AG10803 (cell line): ENCODE data around the gene IPCEF1.

Experiments
- DNase-seq: peaks from one replicate; pipeline ENCODE4 v3.0.0; 2010; ENCODE audit warnings: low read depth
- H3K4me3 ChIP-seq: 2 replicates; pipeline ENCODE4 v1.5.1; 2011; ENCODE audit warnings: mild to moderate bottlenecking, low read length, control low read depth
- TF ChIP-seq, protein P1 (sequence below): conservative IDR thresholded peaks from 2 replicates; pipeline ENCODE4 v1.5.1; 2011; ENCODE audit warnings: mild to moderate bottlenecking, low read length, control low read depth, inconsistent platforms

IPCEF1 gene, protein sequence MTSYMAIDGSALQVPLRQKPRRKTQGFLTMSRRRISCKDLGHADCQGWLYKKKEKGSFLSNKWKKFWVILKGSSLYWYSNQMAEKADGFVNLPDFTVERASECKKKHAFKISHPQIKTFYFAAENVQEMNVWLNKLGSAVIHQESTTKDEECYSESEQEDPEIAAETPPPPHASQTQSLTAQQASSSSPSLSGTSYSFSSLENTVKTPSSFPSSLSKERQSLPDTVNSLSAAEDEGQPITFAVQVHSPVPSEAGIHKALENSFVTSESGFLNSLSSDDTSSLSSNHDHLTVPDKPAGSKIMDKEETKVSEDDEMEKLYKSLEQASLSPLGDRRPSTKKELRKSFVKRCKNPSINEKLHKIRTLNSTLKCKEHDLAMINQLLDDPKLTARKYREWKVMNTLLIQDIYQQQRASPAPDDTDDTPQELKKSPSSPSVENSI

DNA sequence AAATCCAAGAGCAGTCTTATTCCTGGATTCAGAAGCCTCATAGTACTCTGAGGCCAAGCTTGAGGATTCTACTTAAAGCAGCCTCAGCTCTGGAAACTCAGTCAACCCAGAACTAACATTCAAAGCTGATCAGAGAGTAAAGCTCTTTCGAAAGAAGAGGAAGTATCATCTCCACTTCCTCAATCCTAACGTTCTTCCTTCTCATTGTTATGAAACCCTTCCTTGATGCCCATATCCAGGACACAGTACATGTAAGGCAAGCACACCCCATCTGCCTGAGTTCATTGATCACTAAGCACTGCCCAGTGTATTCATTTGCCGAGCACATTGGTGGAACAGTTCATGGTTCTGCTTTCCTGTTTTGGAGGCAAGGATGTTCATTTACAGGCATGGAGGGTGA, at the start of gene IPCEF1:
TSS of gene IPCEF1 (minus strand) at position 114 of the 400 bp plus-strand sequence. CDS start 90,856 bp downstream, outside the sequence.
- TF ChIP-seq, protein P1, sequence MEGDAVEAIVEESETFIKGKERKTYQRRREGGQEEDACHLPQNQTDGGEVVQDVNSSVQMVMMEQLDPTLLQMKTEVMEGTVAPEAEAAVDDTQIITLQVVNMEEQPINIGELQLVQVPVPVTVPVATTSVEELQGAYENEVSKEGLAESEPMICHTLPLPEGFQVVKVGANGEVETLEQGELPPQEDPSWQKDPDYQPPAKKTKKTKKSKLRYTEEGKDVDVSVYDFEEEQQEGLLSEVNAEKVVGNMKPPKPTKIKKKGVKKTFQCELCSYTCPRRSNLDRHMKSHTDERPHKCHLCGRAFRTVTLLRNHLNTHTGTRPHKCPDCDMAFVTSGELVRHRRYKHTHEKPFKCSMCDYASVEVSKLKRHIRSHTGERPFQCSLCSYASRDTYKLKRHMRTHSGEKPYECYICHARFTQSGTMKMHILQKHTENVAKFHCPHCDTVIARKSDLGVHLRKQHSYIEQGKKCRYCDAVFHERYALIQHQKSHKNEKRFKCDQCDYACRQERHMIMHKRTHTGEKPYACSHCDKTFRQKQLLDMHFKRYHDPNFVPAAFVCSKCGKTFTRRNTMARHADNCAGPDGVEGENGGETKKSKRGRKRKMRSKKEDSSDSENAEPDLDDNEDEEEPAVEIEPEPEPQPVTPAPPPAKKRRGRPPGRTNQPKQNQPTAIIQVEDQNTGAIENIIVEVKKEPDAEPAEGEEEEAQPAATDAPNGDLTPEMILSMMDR, result no peak
- no peak for DNase-seq
- H3K4me3 ChIP-seq, result no peak within 1 kb of the TSS

DNA sequence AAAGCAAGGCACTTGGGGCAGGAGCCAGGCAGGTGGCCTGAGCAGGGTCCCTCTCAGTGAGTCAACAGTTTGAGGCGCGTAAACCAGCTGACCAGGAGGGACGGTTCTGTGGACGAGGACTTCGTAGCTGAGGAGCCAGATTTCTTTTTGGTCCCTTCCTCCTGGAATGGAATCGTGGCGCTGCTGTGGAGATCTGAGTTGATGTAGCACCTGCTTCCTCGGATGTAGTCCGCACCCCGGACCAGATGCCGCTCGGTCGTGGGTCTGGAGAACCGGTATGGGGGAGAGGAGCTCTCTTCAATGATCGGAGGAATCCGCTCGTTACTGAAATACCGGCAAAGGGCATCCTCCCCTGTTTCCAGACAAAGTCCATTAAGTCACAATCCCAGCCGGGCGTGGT, 49.7 kb upstream of the IPCEF1 start:
- no peak overlapping the region for H3K4me3 ChIP-seq
- DNase-seq, result no peak
- TF ChIP-seq, protein P1, result no peak

DNA sequence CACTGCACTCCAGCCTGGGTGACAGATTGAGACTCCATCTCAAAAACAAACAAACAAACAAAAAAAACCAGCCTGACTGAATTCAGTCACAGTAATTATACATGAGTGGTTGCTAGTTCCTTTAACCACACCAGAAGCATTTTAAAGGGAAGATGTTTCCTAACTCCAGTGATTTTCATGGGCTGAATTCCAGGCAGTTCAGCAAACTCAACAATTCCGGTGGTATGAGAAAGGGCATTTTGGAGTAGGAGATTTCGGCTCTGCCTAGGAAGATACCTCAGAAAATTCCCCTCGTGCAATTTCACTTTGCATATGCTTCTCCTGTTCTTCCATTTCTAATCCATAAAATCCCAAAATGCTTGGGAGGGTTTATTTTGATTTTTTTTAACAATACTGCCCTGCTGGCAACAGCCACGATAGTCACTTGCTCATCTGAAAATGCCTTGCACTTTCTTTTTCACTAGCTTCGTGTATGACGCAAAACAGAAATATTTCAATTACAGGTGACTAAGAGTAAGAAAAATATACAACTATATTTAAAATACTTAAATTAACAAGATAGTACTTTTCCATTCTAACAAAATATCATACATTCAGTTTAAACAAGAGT, 48.3 kb upstream of the IPCEF1 start:
- peak; percentile 71 for DNase-seq
- no peak overlapping the region for H3K4me3 ChIP-seq

DNA sequence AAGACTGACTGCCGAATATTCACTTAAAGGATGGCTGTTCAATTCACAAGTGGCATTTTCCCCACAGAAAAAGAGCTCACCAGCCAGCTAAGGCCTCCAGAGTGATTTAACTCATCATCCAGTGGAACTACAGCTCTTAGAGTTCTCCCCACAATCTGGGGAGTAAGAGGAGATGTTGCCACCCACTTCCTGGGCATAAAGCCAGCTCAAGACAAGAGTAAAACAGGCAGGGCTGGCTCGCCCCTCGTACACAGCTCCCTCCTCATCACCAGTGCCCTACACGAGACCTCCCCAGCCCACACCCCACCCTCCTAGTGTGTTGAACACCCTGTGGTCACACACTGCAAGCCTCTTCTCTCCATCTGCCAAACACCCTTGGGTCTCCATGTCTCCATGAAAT, 47.2 kb upstream of the IPCEF1 start:
- H3K4me3 ChIP-seq, result no peak overlapping the region
- DNase-seq, result peak; percentile 62
- TF ChIP-seq, protein P1, result no peak

More for the DNA sequence above, 48.3 kb upstream of the IPCEF1 start:
- TF ChIP-seq, protein P1, result no peak

DNA sequence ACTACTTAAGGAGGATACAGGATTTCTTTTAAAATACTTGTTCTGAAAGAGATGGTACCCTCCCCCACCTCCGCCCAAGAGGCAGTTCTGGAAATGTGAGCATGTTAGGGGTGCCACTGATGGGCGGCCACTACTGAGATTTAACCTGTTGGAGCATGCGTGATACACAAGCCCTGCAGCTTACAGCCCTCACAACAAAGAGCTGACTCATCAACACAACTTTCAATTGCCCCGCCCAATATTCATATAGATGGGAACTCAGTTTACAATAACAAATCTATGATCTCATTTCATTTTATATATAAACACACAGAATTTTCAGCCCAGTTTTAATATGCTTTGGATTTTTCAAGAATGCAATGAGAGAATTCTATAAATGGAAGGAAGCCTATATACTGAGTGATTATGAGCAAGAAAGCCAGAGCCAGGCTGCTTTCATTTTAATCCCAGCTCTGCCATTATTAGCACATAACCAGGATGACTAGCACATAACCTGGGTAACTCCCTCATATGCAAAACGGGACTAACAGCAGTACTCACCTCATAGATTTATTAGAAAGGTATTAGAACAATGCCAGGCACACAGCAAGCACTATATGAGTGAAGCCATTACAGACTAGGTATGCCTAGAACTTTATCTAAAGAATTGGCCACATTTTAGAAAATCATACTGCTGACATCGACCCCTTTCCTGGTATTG, 45.6 kb upstream of the IPCEF1 start:
- TF ChIP-seq, protein P1, result no peak
- no peak for DNase-seq
- H3K4me3 ChIP-seq, result no peak overlapping the region

DNA sequence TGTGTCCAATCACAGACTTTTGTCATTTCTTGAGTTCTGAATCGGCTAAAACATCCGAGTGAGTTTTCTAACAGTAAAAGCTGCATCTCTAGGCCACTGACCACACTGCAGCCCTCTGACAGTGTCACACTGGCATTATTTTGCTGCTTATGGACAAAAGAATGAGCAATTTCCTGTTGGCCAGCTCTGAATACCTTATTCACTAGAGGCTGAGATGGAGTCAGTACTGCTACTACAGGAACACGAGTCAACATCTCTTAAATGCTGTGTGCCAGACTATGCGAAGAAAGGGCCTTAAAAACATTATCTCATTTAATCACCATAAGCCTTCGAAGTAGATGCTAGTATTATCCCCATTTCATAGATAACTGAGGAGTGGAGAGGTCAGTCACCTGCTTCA, 42.5 kb upstream of the IPCEF1 start:
- peak; percentile 58 for DNase-seq
- TF ChIP-seq, protein P1, result no peak
- no peak overlapping the region for H3K4me3 ChIP-seq
